HEK293T (cell line): ENCODE measurements around the gene BLOC1S1.

ENCODE experiments used
- ARNT ChIP-seq: fragments of 450-650 bp; IDR thresholded peaks from 2 replicates; pipeline ENCODE4 v1.6.1; 2017; ENCODE audit warnings: mild to moderate bottlenecking
- BHLHE40 ChIP-seq: fragments of 450-650 bp; IDR thresholded peaks from 2 replicates; pipeline ENCODE4 v1.6.1; 2016; ENCODE audit warnings: mild to moderate bottlenecking, moderate library complexity, borderline replicate concordance
- CTBP1 ChIP-seq: fragments of 450-650 bp; IDR thresholded peaks from 2 replicates; pipeline ENCODE4 v1.6.1; 2016; ENCODE audit warnings: borderline replicate concordance
- FOXA1 ChIP-seq: fragments of 450-650 bp; IDR thresholded peaks from 2 replicates; pipeline ENCODE4 v1.6.1; 2016; ENCODE audit warnings: mild to moderate bottlenecking
- FOXK2 ChIP-seq: fragments of 450-650 bp; IDR thresholded peaks from 2 replicates; pipeline ENCODE4 v1.6.1; 2016; ENCODE audit warnings: mild to moderate bottlenecking
- HDGF ChIP-seq: fragments of 450-650 bp; IDR thresholded peaks from 2 replicates; pipeline ENCODE4 v1.6.1; 2017; ENCODE audit warnings: antibody characterized with exemption, borderline replicate concordance
- L3MBTL2 ChIP-seq: fragments of 450-650 bp; conservative IDR thresholded peaks from 2 replicates; pipeline ENCODE4 v1.6.1; 2016; ENCODE audit warnings: mild to moderate bottlenecking
- NFRKB ChIP-seq: fragments of 450-650 bp; IDR thresholded peaks from 2 replicates; pipeline ENCODE4 v1.6.1; 2016; ENCODE audit warnings: mild to moderate bottlenecking, moderate library complexity
- SP1 ChIP-seq: fragments of 450-650 bp; IDR thresholded peaks from 2 replicates; pipeline ENCODE4 v1.6.1; 2017
- SUZ12 ChIP-seq: fragments of 450-650 bp; IDR thresholded peaks from 2 replicates; pipeline ENCODE4 v1.6.1; 2016; ENCODE audit warnings: mild to moderate bottlenecking
- ZNF384 ChIP-seq: fragments of 450-650 bp; IDR thresholded peaks from 2 replicates; pipeline ENCODE4 v1.6.1; 2016

DNA sequence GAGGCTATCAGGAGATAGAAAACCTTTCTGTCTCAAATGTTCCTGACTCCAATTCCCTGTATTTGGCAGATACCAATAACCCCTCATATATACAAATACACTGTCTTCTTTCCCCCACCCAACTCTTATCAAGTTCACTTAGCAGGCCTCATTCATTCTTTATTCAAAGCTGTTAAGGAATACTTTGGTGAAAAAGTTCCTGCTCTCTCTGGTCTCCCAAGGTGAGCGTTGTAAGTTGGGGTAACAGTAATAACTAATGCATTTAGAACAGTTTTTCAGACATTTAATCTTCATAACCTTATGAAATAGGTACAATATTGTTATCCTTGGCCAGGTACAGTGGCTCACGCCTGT is 23.2 kb downstream of the BLOC1S1 start:
- no peak for TF ChIP-seq SUZ12
- no peak for TF ChIP-seq SP1
- no peak for TF ChIP-seq ARNT
- no peak for TF ChIP-seq FOXK2
- TF ChIP-seq BHLHE40: no peak
- no peak for TF ChIP-seq NFRKB
- no peak for TF ChIP-seq CTBP1
- no peak for TF ChIP-seq L3MBTL2
- no peak for TF ChIP-seq ZNF384
- TF ChIP-seq HDGF: no peak
- no peak for TF ChIP-seq FOXA1
